GM11168 (cell line): Measurements from ENCODE around the gene ITGB6.

Source experiments
- in situ Hi-C: fragments of 300-500 bp; cut with MboI; formaldehyde crosslinking; loops from one replicate; pipeline ENCODE4 v1.12.0; 2022; ENCODE audit warnings: low sequenced_read_pairs; ENCODE audit not compliant: unreplicated experiment

ITGB6 gene

DNA sequence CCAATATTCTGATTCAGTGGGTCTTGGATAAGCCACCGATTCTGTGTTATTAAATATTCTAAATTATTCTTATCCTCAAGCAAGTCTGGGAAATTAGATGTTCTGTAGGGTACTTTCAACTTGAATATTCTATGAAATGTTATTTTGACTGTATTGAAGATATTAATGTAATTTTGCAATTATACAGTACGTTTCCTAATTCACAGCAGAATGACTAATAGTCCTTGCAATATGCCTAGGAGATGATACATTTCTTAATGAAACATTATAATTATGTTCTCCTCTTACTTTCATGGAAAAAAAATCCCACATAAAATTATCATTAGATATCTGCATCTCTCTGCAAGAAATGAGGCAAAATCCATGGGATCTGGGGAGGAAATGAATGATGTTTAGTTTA is 91.4 kb downstream of the ITGB6 start:
- in situ Hi-C loops: loop anchor here (10.0 kb wide), 1 partner anchor 106 kb away; no protein-coding TSS in a partner anchor

DNA sequence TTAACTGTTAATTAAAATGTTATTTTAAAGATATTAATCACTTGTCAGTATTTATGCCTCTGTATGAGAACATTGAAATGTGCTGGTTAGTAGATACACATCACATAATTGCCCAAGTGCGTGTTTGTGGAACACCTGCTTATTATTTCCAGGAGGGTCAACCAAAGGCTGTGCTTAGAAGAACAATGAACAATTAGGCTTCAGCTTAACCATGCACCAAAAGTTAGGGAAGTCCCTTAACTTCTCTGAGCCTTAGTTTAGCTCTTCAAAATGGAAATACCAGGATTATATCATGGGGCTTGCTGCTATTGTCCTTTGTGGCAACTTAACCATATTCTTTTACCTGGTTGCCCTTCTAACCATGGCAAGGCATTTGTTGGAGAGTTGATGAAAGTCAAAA is 94.7 kb downstream of the ITGB6 start:
- in situ Hi-C loops: loop anchor here (10.0 kb wide), 1 partner anchor 109 kb away; no protein-coding TSS in a partner anchor

DNA sequence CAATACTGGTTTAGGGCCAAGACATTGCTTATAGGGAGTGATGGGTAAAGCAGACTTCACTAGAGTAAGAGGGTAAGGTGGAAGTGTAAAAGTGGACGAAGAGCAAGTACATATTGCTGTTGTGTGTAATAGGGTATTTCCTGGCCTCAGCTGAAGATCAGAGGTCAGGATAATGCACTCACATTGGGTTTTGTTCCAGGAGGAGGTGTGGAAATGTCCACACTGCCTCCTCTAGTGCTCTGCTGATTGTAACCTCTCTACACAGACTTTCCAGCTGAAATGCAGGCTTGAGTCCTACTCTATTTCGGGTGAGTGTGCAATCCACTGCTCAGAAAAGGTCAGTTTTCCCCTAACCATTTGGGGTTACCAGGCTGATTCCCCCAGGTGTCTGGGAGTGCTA is 96.0 kb downstream of the ITGB6 start:
- in situ Hi-C loops: loop anchor here (10.0 kb wide), 1 partner anchor 111 kb away; no protein-coding TSS in a partner anchor

GRCh38 chr2:160097326-160097725 is 102.7 kb downstream of the ITGB6 start:
- in situ Hi-C loops: no loop called here

- in situ Hi-C loops: no loop called here
Measured at GRCh38 chr2:160096409-160096808, 103.7 kb downstream of the ITGB6 start.

DNA sequence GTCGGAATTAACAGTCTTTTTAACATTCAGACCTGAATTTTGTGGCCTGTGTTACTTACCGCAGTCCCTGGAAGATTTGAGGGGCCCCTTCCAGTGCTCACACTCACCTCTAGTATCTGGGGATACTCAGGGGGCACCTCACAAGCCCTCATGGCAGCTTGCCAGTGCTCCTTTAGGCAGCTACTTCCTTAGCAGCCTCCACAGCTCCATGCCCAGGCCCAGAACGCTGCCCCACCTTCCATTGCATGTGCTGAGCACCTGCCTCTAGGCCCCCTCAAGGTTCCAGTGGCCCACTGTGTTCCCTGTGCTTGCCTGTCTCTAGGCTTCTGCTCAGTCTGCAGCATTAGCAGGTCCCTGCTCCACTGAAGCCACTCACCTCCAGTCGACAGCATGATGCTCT is 107.6 kb downstream of the ITGB6 start:
- in situ Hi-C loops: no loop called here

- in situ Hi-C loops: no loop called here
Measured at GRCh38 chr2:160091381-160091780, 108.7 kb downstream of the ITGB6 start.

DNA sequence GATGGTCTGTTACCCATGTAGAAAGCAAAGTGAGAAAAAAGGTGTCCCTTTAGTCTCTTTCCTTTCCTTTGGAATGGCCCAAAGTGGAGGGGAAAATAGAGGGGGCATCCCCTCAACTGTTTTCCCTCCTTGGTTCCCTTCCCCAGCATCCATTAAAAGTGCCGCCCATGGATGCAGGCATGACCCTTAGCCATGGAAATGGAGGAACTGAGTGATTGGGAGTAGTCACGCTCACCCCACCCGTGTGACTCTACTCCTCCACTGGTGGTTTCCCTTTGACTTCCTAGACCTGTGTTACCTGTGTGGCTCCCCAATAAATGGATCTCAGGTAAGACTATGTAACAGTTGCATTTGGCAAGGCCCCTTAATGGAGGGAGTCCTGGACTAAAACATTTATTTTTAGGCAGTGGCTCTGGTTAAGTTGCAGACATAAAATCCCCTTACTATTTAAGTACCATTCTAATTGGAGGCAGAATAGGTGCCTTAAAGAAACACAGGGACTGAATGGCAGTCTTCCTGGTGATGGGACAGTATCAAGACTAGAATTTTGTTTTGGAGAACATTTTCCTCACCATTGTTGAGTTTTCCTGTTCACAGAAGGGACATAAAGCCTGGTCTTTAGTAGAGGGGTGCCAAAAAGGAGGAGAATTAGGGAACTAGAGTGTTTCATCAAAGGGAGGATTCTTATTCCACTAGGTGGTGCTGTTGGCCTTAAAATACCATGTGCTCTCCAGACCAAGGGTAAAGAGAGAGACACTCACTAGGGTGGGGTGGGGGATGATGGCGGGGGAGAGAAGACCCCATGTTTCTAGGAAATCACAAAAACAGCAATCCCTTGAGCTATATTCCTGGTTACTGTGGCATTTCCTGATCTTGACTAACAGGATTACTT is 112.0 kb downstream of the ITGB6 start:
- in situ Hi-C loops: no loop called here

DNA sequence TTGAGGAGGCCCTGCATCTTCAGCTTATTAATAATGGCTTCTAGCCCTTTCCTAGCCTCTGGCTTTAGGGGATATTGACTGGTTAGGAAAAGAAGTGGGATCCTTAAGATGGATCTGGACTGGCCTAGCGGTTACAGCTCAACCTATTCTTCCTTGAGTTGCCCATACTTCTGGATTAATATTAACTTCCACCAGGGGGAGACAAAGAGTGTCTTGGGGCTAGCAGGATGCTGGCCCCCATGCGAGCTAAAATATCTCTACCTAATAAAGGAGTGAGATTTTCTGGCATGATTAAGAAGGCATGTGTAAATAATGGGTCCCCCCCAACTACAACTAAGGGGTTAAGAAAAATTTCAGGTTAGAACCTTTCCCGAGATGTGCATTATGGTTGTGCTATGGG is 114.4 kb downstream of the ITGB6 start:
- in situ Hi-C loops: no loop called here

DNA sequence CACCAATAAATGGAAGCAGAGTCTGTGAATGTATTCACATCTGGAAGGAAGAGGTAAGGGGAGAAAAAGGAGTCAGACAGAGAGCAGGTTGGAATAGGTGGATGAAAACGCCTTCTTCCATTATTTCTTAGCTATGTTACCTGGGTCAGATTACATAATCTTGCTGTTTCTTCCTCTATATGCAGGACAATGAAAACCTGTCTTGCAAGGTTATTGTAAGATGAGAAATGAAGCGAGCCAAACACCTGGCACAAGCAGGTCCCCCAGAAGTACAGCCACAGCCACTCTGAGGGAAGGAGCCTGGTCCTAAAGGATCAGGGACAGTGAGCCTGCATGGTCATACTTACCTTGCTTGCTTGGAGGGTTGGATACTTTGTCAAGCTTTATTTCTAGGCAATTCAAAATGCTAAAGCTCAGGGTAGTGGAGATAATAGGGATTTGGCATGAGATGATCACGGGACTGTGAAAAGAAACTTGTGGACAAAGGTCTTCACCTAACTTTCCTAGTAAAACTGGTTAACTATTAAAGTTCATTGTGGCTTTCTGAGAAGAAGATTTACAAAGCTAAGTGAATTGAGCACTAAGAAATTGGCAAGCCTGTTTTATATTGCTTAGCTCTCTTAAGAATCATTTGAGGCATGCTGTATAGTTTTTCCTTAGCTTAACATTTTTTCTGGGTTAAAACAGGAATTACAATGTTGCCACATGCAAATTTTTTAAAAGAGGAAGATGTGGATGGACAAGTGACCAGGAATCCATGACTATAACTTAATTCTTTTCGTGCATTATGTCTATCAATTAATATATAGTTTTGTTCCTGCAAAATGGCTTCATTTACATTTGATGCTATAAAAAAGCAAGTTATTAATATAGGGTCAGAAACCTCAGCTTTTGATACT is 121.9 kb downstream of the ITGB6 start:
- in situ Hi-C loops: no loop called here

DNA sequence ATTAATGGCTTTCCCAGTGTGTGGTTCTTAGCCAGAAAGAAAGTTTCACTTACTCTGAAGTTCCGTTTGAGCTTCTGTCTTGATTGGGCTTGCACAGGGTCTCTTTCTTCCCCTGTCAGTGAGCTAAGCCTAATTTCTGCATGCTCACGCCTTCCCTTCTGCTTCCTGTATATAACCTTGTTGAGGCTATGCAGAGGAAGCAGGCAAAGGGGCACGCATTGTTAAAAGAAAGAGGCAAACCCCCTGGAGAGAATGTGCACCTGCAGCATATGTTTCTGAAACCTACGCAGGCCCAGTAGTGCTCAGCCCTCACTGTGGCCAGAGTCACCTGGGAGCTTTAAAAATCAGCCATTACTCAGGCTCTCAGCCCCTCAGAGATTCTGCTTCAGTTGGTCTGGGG is 123.2 kb downstream of the ITGB6 start:
- in situ Hi-C loops: no loop called here

- in situ Hi-C loops: no loop called here
Measured at GRCh38 chr2:160076241-160076640, 123.8 kb downstream of the ITGB6 start.

DNA sequence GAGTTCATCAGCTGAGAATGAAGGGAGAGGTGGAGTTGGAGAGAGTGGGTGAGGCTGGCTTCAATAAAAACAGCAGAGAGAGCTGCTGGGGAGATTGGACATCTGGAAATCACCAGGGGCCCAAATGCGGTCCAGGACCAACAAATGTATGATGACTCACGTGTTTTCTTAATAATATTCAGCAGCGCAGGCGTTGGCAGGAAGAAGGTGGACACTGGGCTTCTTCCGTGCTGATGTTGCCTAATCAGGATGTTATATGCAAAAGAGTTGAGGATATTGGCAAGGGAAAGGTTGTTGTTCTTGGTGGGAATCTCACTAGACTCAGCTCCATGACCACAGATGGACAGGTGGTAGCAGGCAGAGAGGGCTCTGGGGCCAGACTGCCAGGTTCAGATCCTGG is 124.9 kb downstream of the ITGB6 start:
- in situ Hi-C loops: no loop called here

- in situ Hi-C loops: no loop called here
Measured at GRCh38 chr2:160073284-160073888, 126.7 kb downstream of the ITGB6 start.

GRCh38 chr2:160068906-160069305 is 131.2 kb downstream of the ITGB6 start:
- in situ Hi-C loops: no loop called here

- in situ Hi-C loops: no loop called here
Measured at GRCh38 chr2:160064916-160065315, 135.2 kb downstream of the ITGB6 start.

DNA sequence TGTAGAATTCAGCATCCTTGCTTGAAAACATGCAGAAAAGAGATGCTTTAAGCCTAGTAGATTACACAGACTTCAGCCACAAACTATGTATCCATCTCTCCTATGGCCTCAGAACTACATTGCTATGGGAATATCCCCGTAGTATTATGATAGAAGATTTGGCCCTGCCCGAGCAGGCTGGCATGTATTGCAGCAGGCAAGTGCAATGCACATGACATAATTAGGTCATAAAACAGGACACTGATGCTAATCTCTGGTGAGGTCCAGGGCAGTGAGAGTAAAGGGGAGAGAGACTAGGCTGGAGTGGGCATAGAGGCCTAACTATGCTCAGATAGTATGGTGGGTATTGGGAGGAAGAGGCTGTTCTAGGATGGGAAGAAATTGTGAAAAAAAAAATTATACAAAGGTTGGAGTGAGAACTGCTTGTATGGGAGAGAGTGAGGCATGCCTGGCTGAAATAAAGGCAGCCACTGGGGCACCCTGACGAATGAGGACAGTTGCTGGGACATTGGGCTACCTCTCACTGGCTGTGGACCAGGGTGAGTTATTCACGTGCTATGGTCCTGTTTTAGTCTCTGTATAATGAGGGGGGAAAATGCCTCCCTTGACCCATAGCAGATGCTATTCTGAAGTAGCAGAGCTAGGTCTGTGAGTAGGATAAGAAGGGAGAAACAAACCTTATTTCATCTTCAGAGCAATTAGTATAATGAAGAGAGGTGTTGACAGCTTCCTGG is 136.0 kb downstream of the ITGB6 start:
- in situ Hi-C loops: no loop called here

- in situ Hi-C loops: no loop called here
Measured at GRCh38 chr2:160063271-160063670, 136.8 kb downstream of the ITGB6 start.

- in situ Hi-C loops: no loop called here
Measured at GRCh38 chr2:160062292-160063005, 137.6 kb downstream of the ITGB6 start, which contains the start of gene PLA2R1. TSS of gene PLA2R1 (minus strand) at chr2:160062615. CDS start at chr2:160062403, 212 bp downstream.
